K562 (cell line): ENCODE results near the gene NRXN3. TPM values are rescaled to one million over a fixed set of nuclear protein-coding genes. Genes with fewer than 3 reads are reported as not detected.

Source experiments
- ATAC-seq: fragments of 200-7000 bp; cut with Tn5 transposase; 3 replicates; pipeline ENCODE4 v1.9.1; 2020; ENCODE audit warnings: moderate library complexity
- BruUV-seq: library from RNA; stranded (reverse); fragments of 400-500 nt; replicated peaks from 2 replicates; lab custom pipeline; 2021; lab: Mats Ljungman, UMichigan
- CTCF ChIA-PET: fragments of 300-600 bp; formaldehyde crosslinking; extraction: SDS; loops from one replicate; lab custom pipeline; 2021; ENCODE audit warnings: low intra/inter-chr PET ratio; lab: Yijun Ruan, JAX
- POLR2A ChIA-PET: fragments of 300-600, 350-650 bp; sonication (Branson Sonifier 250); formaldehyde crosslinking; extraction: SDS; loops from one replicate; lab custom pipeline; 2021; ENCODE audit warnings: antibody characterized with exemption, inconsistent platforms; lab: Yijun Ruan, JAX
- DNase-seq, 4 experiments: peaks; one replicate each; pipeline versions ENCODE4 v3.0.0 to v3.0.0-alpha.2; 2011 to 2018; ENCODE audit warnings: low spot score in 3 of 4, mixed read lengths in 3 of 4; ENCODE audit errors: extremely low read depth in 1 of 4
- FAIRE-seq: peaks from 2 replicates; lab custom pipeline; 2011; peaks lifted over from hg19 to GRCh38; lab: Jason Lieb, UNC
- H2AFZ ChIP-seq: 2 replicates; pipeline ENCODE4 v1.6.0; 2011; ENCODE audit warnings: low read depth, low read length, control low read depth, inconsistent platforms
- H3K27ac ChIP-seq: fragments of 200-600 bp; 3 replicates; pipeline ENCODE4 v1.8.0; 2011; ENCODE audit warnings: low read depth, mild to moderate bottlenecking, control low read depth, inconsistent platforms, low read length, moderate library complexity, mixed read lengths; ENCODE audit errors: extremely low read depth
- H3K27me3 ChIP-seq, 2 experiments: fragments of 300-600 bp in 1 of 2; 2 replicates in 1 of 2; 3 replicates in 1 of 2; pipeline versions ENCODE4 v1.6.0 to v1.8.0; 2011; ENCODE audit warnings: inconsistent platforms in 2 of 2, low read length in 2 of 2, mild to moderate bottlenecking in 1 of 2, mixed read lengths in 1 of 2, moderate library complexity in 1 of 2; ENCODE audit not compliant: control insufficient read depth in 2 of 2, insufficient read depth in 2 of 2
- H3K36me3 ChIP-seq: fragments of 300-600 bp; 3 replicates; pipeline ENCODE4 v1.8.0; 2011; ENCODE audit warnings: mild to moderate bottlenecking, low read length, inconsistent platforms; ENCODE audit not compliant: control insufficient read depth, insufficient read depth
- H3K4me1 ChIP-seq, 2 experiments: fragments of 200-600 bp in 1 of 2; replicated peaks in 1 of 2; 2 replicates in 1 of 2; 3 replicates in 1 of 2; pipeline versions ENCODE4 v1.5.1 to v1.8.0; 2011; ENCODE audit warnings: inconsistent platforms in 2 of 2, low read length in 2 of 2, mild to moderate bottlenecking in 1 of 2, mixed read lengths in 1 of 2, moderate library complexity in 1 of 2; ENCODE audit not compliant: control insufficient read depth in 2 of 2, insufficient read depth in 2 of 2
- H3K4me2 ChIP-seq: 2 replicates; pipeline ENCODE4 v1.6.1; 2011; ENCODE audit warnings: low read length, control low read depth, inconsistent platforms, mixed read lengths; ENCODE audit not compliant: insufficient read depth
- H3K4me3 ChIP-seq: fragments of 200-600 bp; sonication (generic), shearing (Covaris generic); 2 replicates; pipeline ENCODE4 v1.5.1; 2016; ENCODE audit warnings: control low read depth, inconsistent platforms
- H3K79me2 ChIP-seq: fragments of 200-600 bp; 3 replicates; pipeline ENCODE4 v1.8.0; 2011; ENCODE audit warnings: low read length, inconsistent platforms; ENCODE audit not compliant: control insufficient read depth, insufficient read depth
- H3K9ac ChIP-seq, 2 experiments: 2 replicates each; pipeline versions ENCODE4 v1.6.0 to v1.6.1; 2011; ENCODE audit warnings: low read depth in 2 of 2, low read length in 2 of 2, control low read depth in 1 of 2, inconsistent platforms in 1 of 2, mild to moderate bottlenecking in 1 of 2, mixed read lengths in 1 of 2; ENCODE audit not compliant: insufficient read depth in 1 of 2
- H3K9me1 ChIP-seq: one replicate; pipeline ENCODE4 v1.6.0; 2011; ENCODE audit warnings: inconsistent platforms, mild to moderate bottlenecking, low read length, moderate library complexity; ENCODE audit not compliant: control insufficient read depth, insufficient read depth
- H3K9me3 ChIP-seq: replicated peaks from 2 replicates; pipeline ENCODE4 v1.5.1; 2011; ENCODE audit warnings: low read depth, low read length, inconsistent platforms; ENCODE audit not compliant: control insufficient read depth, insufficient read depth
- H4K20me1 ChIP-seq: replicated peaks from 2 replicates; pipeline ENCODE4 v1.6.1; 2011; ENCODE audit warnings: low read length, inconsistent platforms, mixed read lengths; ENCODE audit not compliant: control insufficient read depth, insufficient read depth
- BMI1 ChIP-seq: fragments of 150-350 bp; IDR thresholded peaks from 2 replicates; pipeline ENCODE4 v1.6.1; 2014; ENCODE audit warnings: low read length
- CHD4 ChIP-seq: fragments of 200-600 bp; sonication (generic); IDR thresholded peaks from 3 replicates; pipeline ENCODE4 v1.6.1; 2012; ENCODE audit warnings: low read depth, mild to moderate bottlenecking, mixed read lengths, low read length, inconsistent platforms; ENCODE audit not compliant: insufficient read depth, insufficient replicate concordance, poor library complexity, severe bottlenecking
- DIDO1 ChIP-seq: fragments of 450-650 bp; IDR thresholded peaks from 2 replicates; pipeline ENCODE4 v1.6.1; 2016; ENCODE audit warnings: low read depth, missing biosample characterization, missing genetic modification characterization
- FIP1L1 ChIP-seq: fragments of 200-400 bp; formaldehyde crosslinking; IDR thresholded peaks from 2 replicates; pipeline ENCODE4 v1.6.1; 2018; ENCODE audit warnings: mild to moderate bottlenecking, low read depth, low read length; ENCODE audit not compliant: poor library complexity, severe bottlenecking
- GABPB2 ChIP-seq: fragments of 250-450 bp; sonication (Bioruptor Pico); conservative IDR thresholded peaks from 2 replicates; pipeline ENCODE4 v1.5.1; 2021; ENCODE audit warnings: mild to moderate bottlenecking
- HEY1 ChIP-seq: fragments of 250-450 bp; sonication (Bioruptor Pico); IDR thresholded peaks from 2 replicates; pipeline ENCODE4 v1.5.0; 2020; ENCODE audit warnings: mild to moderate bottlenecking, moderate library complexity, borderline replicate concordance
- MAFK ChIP-seq: IDR thresholded peaks from 2 replicates; pipeline ENCODE4 v1.6.1; 2011; ENCODE audit warnings: low read length, improper control_type of control experiment
- MTA1 ChIP-seq: fragments of 450-650 bp; IDR thresholded peaks from 2 replicates; pipeline ENCODE4 v1.6.1; 2017; ENCODE audit warnings: borderline replicate concordance
- PURB ChIP-seq: sonication (generic); formaldehyde crosslinking; IDR thresholded peaks from 2 replicates; pipeline ENCODE4 v1.9.0; 2021; ENCODE audit warnings: low read depth, mild to moderate bottlenecking, missing genetic modification reagents
- RBM39 ChIP-seq: fragments of 200-400 bp; formaldehyde crosslinking; optimal IDR thresholded peaks from 2 replicates; pipeline ENCODE3; 2018; ENCODE audit warnings: low read depth, low read length
- STAT5A ChIP-seq: IDR thresholded peaks from 2 replicates; pipeline ENCODE4 v1.6.1; 2012; ENCODE audit warnings: low read length, inconsistent platforms, borderline replicate concordance
- TBL1XR1 ChIP-seq, 2 experiments: IDR thresholded peaks; 2 replicates each; pipeline ENCODE4 v1.6.1; 2012; ENCODE audit warnings: improper control_type of control experiment in 2 of 2, low read length in 2 of 2, mild to moderate bottlenecking in 1 of 2
- TRIM28 ChIP-seq: fragments of 450-650 bp; IDR thresholded peaks from 2 replicates; pipeline ENCODE4 v1.6.1; 2017
- ZNF3 ChIP-seq: fragments of 250-450 bp; sonication (Bioruptor Pico); IDR thresholded peaks from 2 replicates; pipeline ENCODE4 v1.5.0; 2021; ENCODE audit warnings: mild to moderate bottlenecking, moderate library complexity
- WGBS: fragments of 100-300 bp; shearing (Covaris generic); methylation state at CpG from one replicate; pipeline ENCODE4 v1.1.6; 2016; ENCODE audit warnings: low coverage, mixed read lengths; ENCODE audit not compliant: insufficient coverage; ENCODE audit errors: missing lambda C conversion rate; 5-methylcytosine and 5-hydroxymethylcytosine counted together
- in situ Hi-C: fragments of 300-500 bp; cut with MboI; formaldehyde crosslinking; loops from 4 replicates; pipeline ENCODE4 v1.15.0; 2018; ENCODE audit warnings: inconsistent platforms, mixed read lengths
- intact Hi-C: fragments of 100-400 bp; cut with micrococcal nuclease; formaldehyde crosslinking; loops from 2 replicates; pipeline ENCODE4 v1.14.2; 2022
- polyA plus RNA-seq, 8 experiments: library from polyadenylated mRNA; depleted of rRNA in 4 of 8; stranded (reverse) in 5 of 8; unstranded in 3 of 8; fragments of >200 nt; fragmentation: Nextera tagmentation in 2 of 8; fragmentation: Illumina TruSeq in 1 of 8; extraction: Ambion mirVana in 2 of 8; extraction: Trizol in 1 of 8; gene quantifications; 2 replicates each; pipeline versions ENCODE4 v1.2.1 to v1.2.3, GENCODE V29; 2011 to 2014; ENCODE audit warnings: inconsistent platforms in 1 of 8, missing spikeins in 1 of 8
- total RNA-seq, 7 experiments: library from RNA; depleted of rRNA in 6 of 7; stranded (reverse); fragments of >200 nt in 6 of 7; fragmentation: Illumina TruSeq in 2 of 7; extraction: Trizol in 2 of 7; gene quantifications; 2 replicates each; pipeline versions ENCODE4 v1.2.1 to v1.2.3, GENCODE V29; 2011 to 2021; ENCODE audit warnings: low replicate concordance in 1 of 7
- TF ChIP-seq, protein P1 (sequence below), 2 experiments: fragments of 150-350 bp in 1 of 2; IDR thresholded peaks; 2 replicates each; pipeline ENCODE4 v1.6.1; 2012 to 2016; ENCODE audit warnings: low read depth in 2 of 2, low read length in 2 of 2, mild to moderate bottlenecking in 1 of 2, moderate library complexity in 1 of 2
- TF ChIP-seq, protein P2 (sequence below): fragments of 450-650 bp; IDR thresholded peaks from 2 replicates; pipeline ENCODE4 v1.6.1; 2018; ENCODE audit warnings: mild to moderate bottlenecking, low read depth; ENCODE audit not compliant: partially characterized antibody

NRXN3 gene
- total and polyA plus RNA-seq, 9 of the 15 experiments (the other 6 are each of a cell fraction or from before 2014, with no cell fraction given): 0.09 TPM; not detected in 8

DNA sequence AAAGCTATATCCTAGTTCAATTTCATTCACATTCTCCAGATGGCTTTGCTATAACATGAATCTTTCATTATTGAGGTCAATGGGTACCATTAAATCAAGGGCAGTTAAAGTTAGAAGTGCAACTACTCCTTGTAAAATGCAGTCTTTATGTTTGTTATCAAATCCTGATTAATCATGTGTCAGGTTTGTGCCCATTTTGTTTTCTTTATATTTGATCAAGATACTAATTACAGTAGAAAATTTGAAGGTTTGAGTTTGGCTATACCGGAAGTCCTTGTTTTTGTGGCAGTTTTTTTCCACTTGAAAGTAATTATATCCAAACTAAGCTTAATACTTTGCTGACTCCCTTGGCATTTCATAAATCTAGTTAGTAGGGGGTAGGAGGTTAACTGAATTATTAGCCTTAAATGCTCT lies 1528.1 kb downstream of the NRXN3 start:
- intact Hi-C loops (no loop called here), in situ Hi-C loops (no loop called here)
- no peak overlapping the region for H3K4me2 ChIP-seq
- no peak overlapping the region for H2AFZ ChIP-seq
- TF ChIP-seq MTA1: no peak
- no peak for TF ChIP-seq BMI1
- no peak for TF ChIP-seq GABPB2
- TF ChIP-seq DIDO1 (tag): no peak
- TF ChIP-seq FIP1L1: no peak
- TF ChIP-seq RBM39: no peak
- no peak for TF ChIP-seq CHD4
- no peak for TF ChIP-seq TBL1XR1 (IDR thresholded peaks at IDR 0.05; ENCODE audit: low read length in 2 of 2)
- TF ChIP-seq MAFK: no peak
- TF ChIP-seq HEY1 (CRISPR knock-in tag): no peak
- TF ChIP-seq, protein P1, sequence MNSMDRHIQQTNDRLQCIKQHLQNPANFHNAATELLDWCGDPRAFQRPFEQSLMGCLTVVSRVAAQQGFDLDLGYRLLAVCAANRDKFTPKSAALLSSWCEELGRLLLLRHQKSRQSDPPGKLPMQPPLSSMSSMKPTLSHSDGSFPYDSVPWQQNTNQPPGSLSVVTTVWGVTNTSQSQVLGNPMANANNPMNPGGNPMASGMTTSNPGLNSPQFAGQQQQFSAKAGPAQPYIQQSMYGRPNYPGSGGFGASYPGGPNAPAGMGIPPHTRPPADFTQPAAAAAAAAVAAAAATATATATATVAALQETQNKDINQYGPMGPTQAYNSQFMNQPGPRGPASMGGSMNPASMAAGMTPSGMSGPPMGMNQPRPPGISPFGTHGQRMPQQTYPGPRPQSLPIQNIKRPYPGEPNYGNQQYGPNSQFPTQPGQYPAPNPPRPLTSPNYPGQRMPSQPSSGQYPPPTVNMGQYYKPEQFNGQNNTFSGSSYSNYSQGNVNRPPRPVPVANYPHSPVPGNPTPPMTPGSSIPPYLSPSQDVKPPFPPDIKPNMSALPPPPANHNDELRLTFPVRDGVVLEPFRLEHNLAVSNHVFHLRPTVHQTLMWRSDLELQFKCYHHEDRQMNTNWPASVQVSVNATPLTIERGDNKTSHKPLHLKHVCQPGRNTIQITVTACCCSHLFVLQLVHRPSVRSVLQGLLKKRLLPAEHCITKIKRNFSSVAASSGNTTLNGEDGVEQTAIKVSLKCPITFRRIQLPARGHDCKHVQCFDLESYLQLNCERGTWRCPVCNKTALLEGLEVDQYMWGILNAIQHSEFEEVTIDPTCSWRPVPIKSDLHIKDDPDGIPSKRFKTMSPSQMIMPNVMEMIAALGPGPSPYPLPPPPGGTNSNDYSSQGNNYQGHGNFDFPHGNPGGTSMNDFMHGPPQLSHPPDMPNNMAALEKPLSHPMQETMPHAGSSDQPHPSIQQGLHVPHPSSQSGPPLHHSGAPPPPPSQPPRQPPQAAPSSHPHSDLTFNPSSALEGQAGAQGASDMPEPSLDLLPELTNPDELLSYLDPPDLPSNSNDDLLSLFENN (IDR thresholded peaks at IDR 0.05; ENCODE audit: low read depth in 2 of 2, low read length in 2 of 2): no peak
- TF ChIP-seq ZNF3 (CRISPR knock-in tag): no peak
- no peak for TF ChIP-seq PURB (CRISPR knock-in tag)
- TF ChIP-seq STAT5A: no peak
- TF ChIP-seq TRIM28: no peak
- TF ChIP-seq, protein P2, sequence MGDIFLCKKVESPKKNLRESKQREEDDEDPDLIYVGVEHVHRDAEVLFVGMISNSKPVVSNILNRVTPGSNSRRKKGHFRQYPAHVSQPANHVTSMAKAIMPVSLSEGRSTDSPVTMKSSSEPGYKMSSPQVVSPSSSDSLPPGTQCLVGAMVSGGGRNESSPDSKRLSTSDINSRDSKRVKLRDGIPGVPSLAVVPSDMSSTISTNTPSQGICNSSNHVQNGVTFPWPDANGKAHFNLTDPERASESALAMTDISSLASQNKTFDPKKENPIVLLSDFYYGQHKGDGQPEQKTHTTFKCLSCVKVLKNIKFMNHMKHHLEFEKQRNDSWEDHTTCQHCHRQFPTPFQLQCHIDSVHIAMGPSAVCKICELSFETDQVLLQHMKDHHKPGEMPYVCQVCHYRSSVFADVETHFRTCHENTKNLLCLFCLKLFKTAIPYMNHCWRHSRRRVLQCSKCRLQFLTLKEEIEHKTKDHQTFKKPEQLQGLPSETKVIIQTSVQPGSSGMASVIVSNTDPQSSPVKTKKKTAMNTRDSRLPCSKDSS: no peak
- TF ChIP-seq, all 486 proteins: peak for 0
- no peaks in the 10 kb centered on the region for H4K20me1 ChIP-seq
- H3K9me1 ChIP-seq: no peaks in the 10 kb centered on the region
- H3K36me3 ChIP-seq: no peaks in the 10 kb centered on the region
- no peak overlapping the region for H3K4me3 ChIP-seq
- no peak overlapping the region for H3K9ac ChIP-seq
- ChIA-PET POLR2A (no interaction called here), CTCF (no interaction called here)
- H3K9me3 ChIP-seq: no peaks in the 10 kb centered on the region
- H3K27me3 ChIP-seq: no peaks in the 10 kb centered on the region
- ATAC-seq (no peak), FAIRE-seq (no peak), DNase-seq (no peak)
- H3K79me2 ChIP-seq: no peaks in the 10 kb centered on the region
- no peak overlapping the region for H3K27ac ChIP-seq
- no peaks in the 10 kb centered on the region for H3K4me1 ChIP-seq
- WGBS: 0% methylated on average over 1 of the region's 1 CpG
- BruUV-seq: no TSS peak
